Stromal cell of bone marrow (primary cell): Measurements from ENCODE around the gene SCRG1.

Experiments used
- DNase-seq: peaks from one replicate; pipeline ENCODE4 v3.0.0-alpha.2; 2012; ENCODE audit warnings: low read depth

The SCRG1 gene

DNA sequence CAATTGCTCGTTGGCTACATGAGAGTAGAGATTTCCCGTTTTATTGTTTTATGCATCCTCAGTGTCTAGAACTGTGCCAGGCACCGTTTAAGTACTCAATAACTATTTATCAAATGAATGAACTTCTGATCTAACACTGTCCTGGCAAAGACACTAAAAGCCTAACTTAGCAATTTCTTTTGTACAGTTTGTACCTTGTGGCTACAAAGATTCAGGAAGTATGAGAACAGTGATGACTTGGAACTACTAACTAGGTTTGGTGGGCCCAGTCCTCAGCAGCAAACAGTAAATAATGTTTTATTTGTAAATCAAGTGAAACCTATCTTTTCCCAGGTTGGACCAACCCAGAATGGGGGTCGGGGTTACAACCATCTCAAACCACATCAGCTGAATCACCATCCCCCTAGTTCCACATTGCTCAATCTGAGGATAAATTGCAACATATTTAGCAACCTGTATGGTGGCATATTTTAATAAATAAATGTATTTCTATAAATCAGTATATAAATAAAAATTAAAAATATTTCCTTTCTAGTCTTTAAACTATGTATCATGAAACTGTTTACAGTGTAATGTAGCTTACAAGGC, 12.3 kb upstream of the SCRG1 start:
- no peak for DNase-seq

GRCh38 chr4:173410079-173410478, 11.2 kb upstream of the SCRG1 start:
- no peak for DNase-seq

GRCh38 chr4:173405840-173406606, 7.1 kb upstream of the SCRG1 start:
- DNase-seq = no peak

DNA sequence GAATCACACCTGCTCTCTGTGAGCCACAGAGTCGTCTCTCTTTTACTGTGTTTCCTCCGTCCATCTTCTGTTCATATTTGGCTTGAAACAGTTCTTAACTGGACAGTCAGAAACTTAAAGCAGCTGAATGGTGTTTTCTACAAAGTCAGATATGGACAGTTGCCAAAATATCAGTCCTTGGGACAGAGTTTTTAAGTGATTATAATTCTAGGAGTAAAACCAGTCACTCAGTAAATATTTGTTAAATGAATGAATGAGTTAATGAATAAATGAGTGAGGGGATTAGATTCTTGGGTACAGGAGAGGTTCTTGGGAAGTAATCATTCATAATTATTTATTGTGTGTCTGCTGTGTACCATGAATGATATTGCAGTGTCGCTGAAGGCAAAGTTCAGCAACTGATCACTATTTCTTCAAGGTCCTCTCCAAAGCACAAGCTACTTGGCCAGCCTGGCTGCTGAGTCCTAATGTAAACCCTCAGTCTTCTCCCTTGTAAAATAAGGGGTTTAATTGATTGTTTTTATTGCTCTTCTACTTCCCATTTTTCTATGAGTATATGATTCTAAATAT, 5.5 kb upstream of the SCRG1 start:
- DNase-seq = no peak

GRCh38 chr4:173403051-173403450, 4.1 kb upstream of the SCRG1 start:
- DNase-seq = no peak

- no peak for DNase-seq
These were observed 2.1 kb upstream of the SCRG1 start for GRCh38 chr4:173401063-173401462.

DNA sequence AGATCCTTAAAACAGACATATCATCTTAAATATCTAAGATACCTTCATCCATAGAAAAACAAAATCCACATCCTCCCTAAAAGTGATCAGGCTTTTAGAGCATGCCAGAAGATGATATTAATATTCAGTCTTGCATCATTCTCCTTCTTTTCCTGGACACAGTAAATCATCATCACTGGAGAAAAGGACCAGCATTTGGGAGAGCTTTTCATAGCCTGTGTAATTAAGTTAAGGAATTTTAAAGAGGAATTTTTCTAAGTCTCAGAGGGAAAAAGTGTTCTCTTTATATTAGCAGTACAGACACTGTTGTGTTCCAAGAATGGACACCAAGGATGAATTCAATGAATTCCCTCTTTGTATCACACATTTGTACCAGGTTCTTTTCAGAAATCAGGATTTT, 696 bp downstream of the SCRG1 start:
- DNase-seq = no peak

- DNase-seq = no peak
These were observed 1.3 kb downstream of the SCRG1 start for GRCh38 chr4:173397604-173398003.

GRCh38 chr4:173391701-173392100, 7.2 kb downstream of the SCRG1 start:
- DNase-seq = no peak

GRCh38 chr4:173386751-173387150, 12.2 kb downstream of the SCRG1 start:
- DNase-seq = no peak

- DNase-seq = no peak
These were observed 16.6 kb downstream of the SCRG1 start for GRCh38 chr4:173382349-173382748.

- no peak for DNase-seq
These were observed 17.3 kb downstream of the SCRG1 start for GRCh38 chr4:173381610-173382009.

DNA sequence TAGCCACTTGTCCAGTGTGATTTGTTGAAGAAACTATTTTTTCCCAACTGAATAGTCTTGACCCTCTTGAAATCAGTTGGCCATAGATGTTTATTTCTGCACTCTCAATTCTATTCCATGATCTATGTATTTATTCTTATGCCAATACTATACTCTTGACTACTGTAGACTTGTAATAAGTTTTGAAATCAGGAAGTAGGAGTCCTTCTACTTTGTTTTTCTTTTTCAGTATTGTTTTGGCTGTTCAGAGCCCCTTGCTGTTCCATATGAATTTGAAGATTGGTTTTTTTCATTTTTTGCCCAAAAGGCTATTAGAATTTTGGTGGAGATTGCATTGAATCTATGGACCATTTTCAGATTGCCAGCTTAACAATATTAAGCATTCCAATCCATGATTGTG, 17.9 kb downstream of the SCRG1 start:
- no peak for DNase-seq

GRCh38 chr4:173379929-173380328, 19.0 kb downstream of the SCRG1 start:
- DNase-seq = no peak

- no peak for DNase-seq
These were observed 24.3 kb downstream of the SCRG1 start for GRCh38 chr4:173374588-173374987.

- DNase-seq = peak; percentile 56
These were observed 27.4 kb downstream of the SCRG1 start for GRCh38 chr4:173371292-173372192.

DNA sequence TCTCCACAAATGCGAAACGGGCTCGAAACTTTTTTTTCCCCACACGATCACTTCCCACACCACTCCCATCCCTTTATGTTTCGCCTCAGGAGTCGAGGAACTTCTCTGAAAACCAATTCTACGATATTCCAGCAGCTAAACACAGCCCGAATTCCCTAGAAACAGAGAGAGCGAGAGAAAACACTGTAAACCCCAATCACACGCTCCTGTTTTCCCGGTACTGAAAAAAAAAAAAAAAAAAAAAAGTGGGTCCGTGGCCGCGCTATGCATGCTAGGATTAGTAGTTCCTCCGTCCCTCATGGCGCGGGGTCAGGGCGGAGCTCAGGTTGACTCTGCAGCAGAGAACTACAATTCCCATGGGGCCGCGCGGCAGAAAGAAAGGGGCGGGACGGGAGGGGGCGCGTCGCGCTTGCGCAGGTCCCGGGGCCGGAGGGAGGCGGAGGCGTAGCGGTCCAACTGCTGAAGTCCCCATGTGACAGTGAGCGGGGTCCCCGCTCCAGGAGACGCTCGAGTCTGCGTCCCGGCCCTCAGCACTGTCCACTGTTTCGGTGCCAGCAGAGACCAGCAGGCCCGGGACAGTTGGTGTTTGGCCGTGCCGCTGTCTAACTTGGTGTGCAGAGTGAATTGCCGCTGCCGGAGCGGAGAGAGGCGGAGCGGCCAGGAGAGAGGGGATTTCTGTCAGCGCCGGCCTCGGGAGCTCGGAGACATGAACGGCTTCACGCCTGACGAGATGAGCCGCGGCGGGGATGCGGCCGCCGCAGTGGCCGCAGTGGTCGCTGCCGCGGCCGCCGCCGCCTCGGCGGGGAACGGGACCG, 28.2 kb downstream of the SCRG1 start, which contains the start of gene SAP30:
Gene SAP30, plus strand, starts transcription at position 478 of the 815 bp plus-strand sequence. Its CDS starts 229 bp downstream, at position 707.
- peak; percentile 97 for DNase-seq

- no peak for DNase-seq
These were observed 28.8 kb downstream of the SCRG1 start for GRCh38 chr4:173370130-173370476.

DNA sequence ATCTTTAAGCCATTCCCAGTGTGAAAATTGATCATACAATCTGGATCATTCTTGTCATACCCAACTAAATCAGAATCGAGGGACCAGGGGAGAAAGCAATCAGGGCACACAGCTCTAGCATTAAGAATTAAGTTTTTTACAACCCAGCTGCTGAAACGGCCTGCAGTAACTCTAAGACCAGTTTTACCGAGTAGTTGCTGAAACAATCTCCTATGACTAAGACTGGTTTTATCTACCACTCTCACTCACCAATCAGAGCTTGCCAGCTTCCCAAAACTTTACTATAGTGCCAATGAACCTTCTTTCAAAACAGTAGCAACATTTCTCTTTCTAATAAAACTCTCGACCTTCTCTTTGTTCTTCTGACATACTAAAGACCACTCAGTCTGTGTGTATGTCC, 31.0 kb downstream of the SCRG1 start:
- no peak for DNase-seq

DNA sequence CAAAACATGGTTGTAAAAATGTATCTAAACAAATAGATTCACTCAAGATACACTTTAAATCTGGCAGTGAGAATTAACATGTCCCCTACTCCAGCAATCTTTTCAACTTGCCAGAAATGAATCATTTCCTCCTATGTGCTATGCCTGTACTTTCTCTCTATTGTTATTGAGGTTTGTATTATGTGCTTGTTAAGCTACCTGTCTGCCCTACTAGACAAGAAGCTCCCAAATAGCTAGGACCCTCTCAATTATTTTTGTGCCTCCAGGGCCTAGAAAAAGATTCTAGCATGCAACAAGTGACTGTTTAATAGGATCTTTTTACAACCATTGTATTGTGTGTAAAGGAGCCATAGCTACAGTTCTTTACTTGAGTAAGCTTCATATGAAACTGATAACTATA, 31.6 kb downstream of the SCRG1 start:
- DNase-seq = no peak

- DNase-seq = no peak
These were observed 33.4 kb downstream of the SCRG1 start for GRCh38 chr4:173365359-173365996.
